Measurements from ENCODE around the gene SPZ1. TPM values are rescaled to one million over a fixed set of nuclear protein-coding genes. Genes with fewer than 3 reads are reported as not detected.
A peak's percentile ranks its signal among the peaks of the same experiment; 100 is the strongest.
"Not testable (repeated sequence)": the region's sequence is repeated elsewhere in the genome, so short reads cannot be mapped to it uniquely, and the experiment has no call there.

SPZ1 gene
- total RNA-seq, 2 donors from 2014 or later = not detected

DNA sequence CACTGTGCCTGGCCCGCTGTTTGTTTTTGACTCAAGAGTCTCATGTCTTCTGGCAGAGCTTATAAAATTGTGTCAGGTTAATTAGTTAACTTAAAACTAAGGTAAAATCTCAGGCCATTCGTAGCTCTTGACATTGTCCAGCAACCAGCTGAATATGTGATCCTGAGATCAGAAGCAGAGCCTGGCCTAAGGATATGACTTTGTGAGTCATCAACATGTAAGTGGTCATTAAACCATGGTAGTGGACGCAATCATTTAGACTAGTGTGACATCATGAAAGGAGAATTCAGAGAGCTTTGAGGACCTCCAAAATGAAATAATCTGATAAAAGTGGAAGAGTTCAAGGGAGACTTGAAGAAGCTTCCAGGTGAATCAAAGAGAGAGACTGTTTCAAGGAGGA is 23.3 kb downstream of the SPZ1 start:
- H3K27ac Mint-ChIP-seq = no peak overlapping the region
- TF ChIP-seq, protein P1, sequence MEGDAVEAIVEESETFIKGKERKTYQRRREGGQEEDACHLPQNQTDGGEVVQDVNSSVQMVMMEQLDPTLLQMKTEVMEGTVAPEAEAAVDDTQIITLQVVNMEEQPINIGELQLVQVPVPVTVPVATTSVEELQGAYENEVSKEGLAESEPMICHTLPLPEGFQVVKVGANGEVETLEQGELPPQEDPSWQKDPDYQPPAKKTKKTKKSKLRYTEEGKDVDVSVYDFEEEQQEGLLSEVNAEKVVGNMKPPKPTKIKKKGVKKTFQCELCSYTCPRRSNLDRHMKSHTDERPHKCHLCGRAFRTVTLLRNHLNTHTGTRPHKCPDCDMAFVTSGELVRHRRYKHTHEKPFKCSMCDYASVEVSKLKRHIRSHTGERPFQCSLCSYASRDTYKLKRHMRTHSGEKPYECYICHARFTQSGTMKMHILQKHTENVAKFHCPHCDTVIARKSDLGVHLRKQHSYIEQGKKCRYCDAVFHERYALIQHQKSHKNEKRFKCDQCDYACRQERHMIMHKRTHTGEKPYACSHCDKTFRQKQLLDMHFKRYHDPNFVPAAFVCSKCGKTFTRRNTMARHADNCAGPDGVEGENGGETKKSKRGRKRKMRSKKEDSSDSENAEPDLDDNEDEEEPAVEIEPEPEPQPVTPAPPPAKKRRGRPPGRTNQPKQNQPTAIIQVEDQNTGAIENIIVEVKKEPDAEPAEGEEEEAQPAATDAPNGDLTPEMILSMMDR (conservative IDR thresholded peaks at IDR 0.05) = no peak
- H3K9me3 Mint-ChIP-seq = no peaks in the 10 kb centered on the region
- no peaks in the 10 kb centered on the region for H3K27me3 Mint-ChIP-seq (ENCODE audit: insufficient read depth)
- 91 to 94% methylated on average over 3 of the region's 3 CpGs for WGBS, 2 experiments (ENCODE audit: insufficient coverage in 1 of 2, insufficient read length in 1 of 2)
- H3K4me3 Mint-ChIP-seq = no peak overlapping the region
- Histone ChIP-seq H3K27ac (ENCODE audit: low read depth, low read length) (no peak overlapping the region), H3K36me3 (ENCODE audit: control insufficient read depth, insufficient read depth, low read length) (no peaks in the 10 kb centered on the region), H3K9ac (ENCODE audit: extremely low read depth, low read length, poor library complexity, severe bottlenecking) (no peak overlapping the region), H3K9me3 (ENCODE audit: control insufficient read depth, low read length) (no peaks in the 10 kb centered on the region), H3K4me3 (ENCODE audit: low read length) (no peak overlapping the region), H3K4me1 (ENCODE audit: control insufficient read depth, insufficient read depth, low read length) (no peaks in the 10 kb centered on the region), H3K27me3 (ENCODE audit: control insufficient read depth, insufficient read depth, low read length, poor library complexity, severe bottlenecking) (no peaks in the 10 kb centered on the region)
- H3K36me3 Mint-ChIP-seq (ENCODE audit: low read depth) = no peaks in the 10 kb centered on the region
- no peaks in the 10 kb centered on the region for H3K4me1 Mint-ChIP-seq
- no peak for DNase-seq

GRCh38 chr5:80346055-80346454 is 26.3 kb downstream of the SPZ1 start:
- peak; percentile 79 for DNase-seq
- Mint-ChIP-seq H3K4me3 (no peak overlapping the region), H3K27me3 (ENCODE audit: insufficient read depth) (no peaks in the 10 kb centered on the region), H3K27ac (no peak overlapping the region), H3K4me1 (no peaks in the 10 kb centered on the region), H3K36me3 (ENCODE audit: low read depth) (no peaks in the 10 kb centered on the region), H3K9me3 (no peaks in the 10 kb centered on the region)
- Histone ChIP-seq H3K27ac (ENCODE audit: low read depth, low read length) (no peak overlapping the region), H3K27me3 (ENCODE audit: control insufficient read depth, insufficient read depth, low read length, poor library complexity, severe bottlenecking) (no peaks in the 10 kb centered on the region), H3K9ac (ENCODE audit: extremely low read depth, low read length, poor library complexity, severe bottlenecking) (no peak overlapping the region), H3K36me3 (ENCODE audit: control insufficient read depth, insufficient read depth, low read length) (no peaks in the 10 kb centered on the region), H3K4me3 (ENCODE audit: low read length) (no peak overlapping the region), H3K9me3 (ENCODE audit: control insufficient read depth, low read length) (no peaks in the 10 kb centered on the region), H3K4me1 (ENCODE audit: control insufficient read depth, insufficient read depth, low read length) (no peaks in the 10 kb centered on the region)
- TF ChIP-seq, protein P1 (conservative IDR thresholded peaks at IDR 0.05) = peak; percentile 82
- 41 to 57% methylated on average over 2 of the region's 2 CpGs for WGBS, 2 experiments (ENCODE audit: insufficient coverage in 1 of 2, insufficient read length in 1 of 2)

DNA sequence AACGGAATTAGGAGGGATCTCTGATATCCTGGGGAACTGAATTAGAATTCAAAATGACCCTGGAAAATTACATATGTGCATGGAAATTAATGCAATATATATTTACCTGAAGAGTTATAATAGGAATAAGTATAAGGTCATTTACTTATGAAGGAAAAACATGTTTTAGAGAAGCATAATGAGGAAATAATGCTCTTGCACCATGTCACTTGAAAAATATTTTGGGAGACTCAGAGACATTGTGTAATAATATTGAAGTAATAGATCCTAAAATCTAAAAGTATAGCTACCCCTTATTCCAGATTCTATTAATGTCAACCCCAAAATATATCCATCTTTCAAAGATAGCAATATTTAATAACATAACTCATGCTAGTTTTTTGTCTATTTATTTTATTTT is 28.4 kb downstream of the SPZ1 start:
- Mint-ChIP-seq H3K27me3 (ENCODE audit: insufficient read depth) (no peaks in the 10 kb centered on the region), H3K4me1 (no peaks in the 10 kb centered on the region), H3K36me3 (ENCODE audit: low read depth) (no peaks in the 10 kb centered on the region), H3K4me3 (no peak overlapping the region), H3K9me3 (no peaks in the 10 kb centered on the region), H3K27ac (no peak overlapping the region)
- no peak overlapping the region for H3K9ac ChIP-seq (ENCODE audit: extremely low read depth, low read length, poor library complexity, severe bottlenecking)
- no CpG with 5 or more reads among the region's 1 CpG for WGBS, 2 experiments (ENCODE audit: insufficient coverage in 1 of 2, insufficient read length in 1 of 2)
- no peaks in the 10 kb centered on the region for H3K36me3 ChIP-seq (ENCODE audit: control insufficient read depth, insufficient read depth, low read length)
- no peak for DNase-seq
- TF ChIP-seq, protein P1 (conservative IDR thresholded peaks at IDR 0.05) = no peak
- H3K9me3 ChIP-seq (ENCODE audit: control insufficient read depth, low read length) = no peaks in the 10 kb centered on the region
- H3K4me1 ChIP-seq (ENCODE audit: control insufficient read depth, insufficient read depth, low read length) = no peaks in the 10 kb centered on the region
- H3K4me3 ChIP-seq (ENCODE audit: low read length) = no peak overlapping the region
- no peak overlapping the region for H3K27ac ChIP-seq (ENCODE audit: low read depth, low read length)
- no peaks in the 10 kb centered on the region for H3K27me3 ChIP-seq (ENCODE audit: control insufficient read depth, insufficient read depth, low read length, poor library complexity, severe bottlenecking)

DNA sequence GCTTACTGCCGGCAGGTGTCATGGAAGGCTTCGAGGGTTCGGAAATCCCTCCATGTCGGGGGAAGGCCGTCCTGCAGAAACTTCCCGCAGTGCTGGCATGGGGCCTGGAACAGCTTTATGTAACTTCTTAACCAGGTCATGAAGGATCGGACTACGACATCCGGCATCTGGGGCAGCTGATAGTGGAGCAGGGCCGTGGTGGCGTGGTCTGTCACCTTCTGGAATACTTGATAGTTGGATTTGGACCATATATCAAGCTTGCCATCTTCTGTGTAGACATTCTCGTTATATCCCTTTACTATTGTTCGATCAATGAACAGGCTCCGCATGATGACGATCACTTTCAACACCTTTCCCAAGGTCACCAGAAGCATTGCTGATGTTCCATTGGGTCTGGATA is 31.2 kb downstream of the SPZ1 start:
- not testable (repeated sequence) for H3K27ac Mint-ChIP-seq; DNase-seq; H3K36me3 Mint-ChIP-seq (ENCODE audit: low read depth); H3K4me1 Mint-ChIP-seq; H3K4me3 Mint-ChIP-seq; H3K27me3 ChIP-seq (ENCODE audit: control insufficient read depth, insufficient read depth, low read length, poor library complexity, severe bottlenecking); H3K4me3 ChIP-seq (ENCODE audit: low read length); H3K9ac ChIP-seq (ENCODE audit: extremely low read depth, low read length, poor library complexity, severe bottlenecking); H3K27ac ChIP-seq (ENCODE audit: low read depth, low read length); H3K9me3 Mint-ChIP-seq; H3K36me3 ChIP-seq (ENCODE audit: control insufficient read depth, insufficient read depth, low read length); H3K4me1 ChIP-seq (ENCODE audit: control insufficient read depth, insufficient read depth, low read length); H3K27me3 Mint-ChIP-seq (ENCODE audit: insufficient read depth); H3K9me3 ChIP-seq (ENCODE audit: control insufficient read depth, low read length)
- 96 to 98% methylated on average over 9 to 15 of the region's 15 CpGs for WGBS, 2 experiments (ENCODE audit: insufficient coverage in 1 of 2, insufficient read length in 1 of 2)
